ENCODE measurements around the gene CENPH. TPM values are rescaled to one million over a fixed set of nuclear protein-coding genes. Genes with fewer than 3 reads are reported as not detected.

The CENPH gene
- total and polyA plus RNA-seq, 2 of the 8 experiments (the other 6 are each of a cell fraction or from before 2014, with no cell fraction given): 69.0 to 82.8 TPM

GRCh38 chr5:69217151-69217511, 27.7 kb downstream of the CENPH start (continued):
- TF ChIP-seq CTBP2 (IDR thresholded peaks at IDR 0.05; ENCODE audit: borderline replicate concordance, insufficient read depth, insufficient read length, low read length) (no peak), NRF1 (IDR thresholded peaks at IDR 0.05; ENCODE audit: low read depth, low read length) (no peak), SP1 (IDR thresholded peaks at IDR 0.05; ENCODE audit: low read depth, low read length) (no peak), KDM1A (IDR thresholded peaks at IDR 0.05; ENCODE audit: borderline replicate concordance, low read length) (no peak), GABPA (IDR thresholded peaks at IDR 0.05; ENCODE audit: borderline replicate concordance, insufficient read depth, low read length) (no peak)

Data from H1 (cell line).